SH-SY5Y (cell line): ENCODE results near the gene PDGFRB.

Experiments used
- GATA2 ChIP-seq: IDR thresholded peaks from 2 replicates; pipeline ENCODE4 v1.6.1; 2011; ENCODE audit warnings: mild to moderate bottlenecking, low read depth, low read length
- GATA3 ChIP-seq: IDR thresholded peaks from 2 replicates; pipeline ENCODE4 v1.6.1; 2011; ENCODE audit warnings: low read depth, mild to moderate bottlenecking, low read length, moderate library complexity

PDGFRB gene

GRCh38 chr5:150175536-150175935 lies 19.9 kb upstream of the PDGFRB start:
- TF ChIP-seq GATA2 (no peak), GATA3 (no peak)

- TF ChIP-seq GATA2, result no peak
- TF ChIP-seq GATA3, result no peak
These were observed 19.4 kb upstream of the PDGFRB start for GRCh38 chr5:150175076-150175475.

GRCh38 chr5:150174285-150174684 lies 18.6 kb upstream of the PDGFRB start:
- TF ChIP-seq GATA3 (no peak), GATA2 (no peak)

- TF ChIP-seq GATA3 (no peak), GATA2 (no peak)
These were observed 17.5 kb upstream of the PDGFRB start for GRCh38 chr5:150173161-150173560.

- TF ChIP-seq GATA2, result no peak
- no peak for TF ChIP-seq GATA3
These were observed 16.9 kb upstream of the PDGFRB start for GRCh38 chr5:150172556-150172955.

GRCh38 chr5:150172145-150172544 lies 16.5 kb upstream of the PDGFRB start:
- no peak for TF ChIP-seq GATA2
- no peak for TF ChIP-seq GATA3

- TF ChIP-seq GATA3 (no peak), GATA2 (no peak)
These were observed 13.2 kb upstream of the PDGFRB start for GRCh38 chr5:150168864-150169263.

- no peak for TF ChIP-seq GATA2
- TF ChIP-seq GATA3, result no peak
These were observed 12.3 kb upstream of the PDGFRB start for GRCh38 chr5:150167908-150168307.

GRCh38 chr5:150167512-150167850 lies 11.8 kb upstream of the PDGFRB start:
- no peak for TF ChIP-seq GATA3
- TF ChIP-seq GATA2, result no peak

- TF ChIP-seq GATA2, result no peak
- TF ChIP-seq GATA3, result no peak
These were observed 11.2 kb upstream of the PDGFRB start, which contains the start of gene CDX1 for GRCh38 chr5:150166650-150167511. Gene CDX1 (plus strand): TSS chr5:150166778. CDS start chr5:150166877, 99 bp downstream.

- TF ChIP-seq GATA2, result no peak
- TF ChIP-seq GATA3, result no peak
These were observed 10.5 kb upstream of the PDGFRB start for GRCh38 chr5:150166037-150166649.

GRCh38 chr5:150164211-150164980 lies 8.8 kb upstream of the PDGFRB start:
- TF ChIP-seq GATA3, result no peak
- no peak for TF ChIP-seq GATA2

GRCh38 chr5:150163547-150164059 lies 8.0 kb upstream of the PDGFRB start:
- TF ChIP-seq GATA3 (no peak), GATA2 (no peak)

GRCh38 chr5:150163035-150163434 lies 7.4 kb upstream of the PDGFRB start:
- TF ChIP-seq GATA3, result no peak
- no peak for TF ChIP-seq GATA2
